WI38 (cell line): ENCODE results near the gene CBLIF.

Source experiments
- H3K4me3 ChIP-seq: 2 replicates; pipeline ENCODE4 v1.5.1; 2011; ENCODE audit warnings: low read depth, mild to moderate bottlenecking, control low read depth, low read length
- TF ChIP-seq, protein P1 (sequence below): IDR thresholded peaks from 2 replicates; pipeline ENCODE4 v1.5.1; 2012; ENCODE audit warnings: low read depth, mild to moderate bottlenecking, control low read depth, low read length

CBLIF gene

DNA sequence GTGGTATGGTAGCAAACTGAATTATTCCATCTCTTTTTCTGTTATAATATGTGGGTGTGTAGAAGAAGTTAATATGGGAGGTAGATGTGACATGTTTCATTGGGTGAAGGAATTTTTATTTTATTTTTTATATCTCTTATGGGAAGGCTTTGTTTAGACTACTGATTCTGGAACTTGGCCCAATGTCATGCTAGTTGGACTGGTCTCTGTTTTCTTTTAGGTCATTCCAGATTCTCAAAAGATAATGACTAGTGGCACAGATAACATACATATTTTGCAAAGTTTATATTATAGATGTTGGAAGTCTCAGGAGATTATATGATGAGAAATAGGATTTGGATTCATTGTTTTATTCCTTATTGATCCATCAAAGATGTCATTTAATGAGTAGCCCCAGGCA, 32.0 kb upstream of the CBLIF start:
- TF ChIP-seq, protein P1, sequence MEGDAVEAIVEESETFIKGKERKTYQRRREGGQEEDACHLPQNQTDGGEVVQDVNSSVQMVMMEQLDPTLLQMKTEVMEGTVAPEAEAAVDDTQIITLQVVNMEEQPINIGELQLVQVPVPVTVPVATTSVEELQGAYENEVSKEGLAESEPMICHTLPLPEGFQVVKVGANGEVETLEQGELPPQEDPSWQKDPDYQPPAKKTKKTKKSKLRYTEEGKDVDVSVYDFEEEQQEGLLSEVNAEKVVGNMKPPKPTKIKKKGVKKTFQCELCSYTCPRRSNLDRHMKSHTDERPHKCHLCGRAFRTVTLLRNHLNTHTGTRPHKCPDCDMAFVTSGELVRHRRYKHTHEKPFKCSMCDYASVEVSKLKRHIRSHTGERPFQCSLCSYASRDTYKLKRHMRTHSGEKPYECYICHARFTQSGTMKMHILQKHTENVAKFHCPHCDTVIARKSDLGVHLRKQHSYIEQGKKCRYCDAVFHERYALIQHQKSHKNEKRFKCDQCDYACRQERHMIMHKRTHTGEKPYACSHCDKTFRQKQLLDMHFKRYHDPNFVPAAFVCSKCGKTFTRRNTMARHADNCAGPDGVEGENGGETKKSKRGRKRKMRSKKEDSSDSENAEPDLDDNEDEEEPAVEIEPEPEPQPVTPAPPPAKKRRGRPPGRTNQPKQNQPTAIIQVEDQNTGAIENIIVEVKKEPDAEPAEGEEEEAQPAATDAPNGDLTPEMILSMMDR: no peak
- no peak overlapping the region for H3K4me3 ChIP-seq

DNA sequence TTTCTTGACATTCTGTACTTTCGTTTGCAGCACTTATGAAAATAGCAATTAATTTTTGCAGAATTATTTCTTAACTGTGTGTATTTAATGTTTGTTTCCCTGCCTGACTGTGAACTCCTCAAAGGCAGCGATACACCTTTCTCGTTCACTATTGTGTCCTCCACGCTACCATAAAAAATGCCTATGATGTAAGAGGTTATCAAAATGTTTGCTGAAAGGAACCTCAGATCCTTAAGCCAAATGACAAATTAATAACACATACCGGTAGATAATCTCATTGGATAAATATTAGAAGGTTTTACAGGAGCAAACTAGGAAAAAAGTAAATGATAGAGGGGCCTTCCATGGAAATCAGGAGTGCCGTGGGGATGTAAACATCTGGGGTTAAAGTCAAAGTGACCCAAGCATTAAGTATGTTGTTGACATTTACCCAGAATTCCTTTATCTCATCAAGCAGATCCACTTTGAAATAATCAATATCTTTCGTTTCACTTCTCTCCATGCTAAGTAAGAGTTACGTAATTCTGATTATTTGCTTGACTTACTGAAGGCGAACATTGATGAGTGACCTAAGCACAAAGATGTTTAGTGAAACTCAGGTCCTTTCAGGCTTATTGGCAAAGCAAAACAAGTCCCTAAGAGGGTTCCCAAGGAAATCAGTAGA, 30.7 kb upstream of the CBLIF start:
- TF ChIP-seq, protein P1: no peak
- no peak overlapping the region for H3K4me3 ChIP-seq

DNA sequence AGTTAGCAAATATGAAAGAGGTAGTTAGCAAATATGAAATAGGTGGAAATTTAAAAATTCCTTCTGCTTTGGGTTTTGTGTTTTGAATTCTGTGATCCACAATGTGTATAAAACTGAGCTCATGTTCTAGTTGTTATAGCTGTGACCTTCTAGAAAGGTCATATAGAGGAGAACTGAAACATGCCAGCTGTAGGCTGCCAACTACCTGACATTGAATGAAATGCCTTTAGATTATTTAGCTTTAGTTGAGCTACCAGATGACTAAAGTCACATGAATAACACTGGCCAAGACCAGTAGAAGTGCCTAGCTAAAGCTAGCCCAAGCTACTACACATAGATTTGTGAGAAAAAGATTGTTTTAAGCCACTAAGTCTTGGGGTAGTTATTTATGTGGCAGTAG, 26.8 kb upstream of the CBLIF start:
- TF ChIP-seq, protein P1: no peak
- no peak overlapping the region for H3K4me3 ChIP-seq

DNA sequence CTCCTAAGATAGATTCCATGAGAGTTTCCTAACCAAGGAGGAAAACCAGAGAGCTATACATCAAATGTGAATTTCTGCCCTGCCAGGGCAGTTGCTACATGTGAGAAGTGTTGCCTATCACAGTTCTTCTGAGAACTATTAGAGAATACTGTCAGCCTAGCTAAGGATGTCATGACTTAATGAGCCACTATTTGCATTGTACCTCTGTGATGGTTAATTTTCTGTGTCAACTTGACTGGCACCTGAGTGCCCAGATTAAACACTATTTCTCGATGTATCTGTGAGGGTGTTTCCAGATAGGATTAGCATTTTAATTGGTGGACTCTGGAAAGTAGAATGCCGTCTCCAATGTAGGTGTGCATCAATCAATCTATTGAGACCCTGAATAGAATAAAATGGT, 22.6 kb upstream of the CBLIF start:
- TF ChIP-seq, protein P1: no peak
- no peak overlapping the region for H3K4me3 ChIP-seq

DNA sequence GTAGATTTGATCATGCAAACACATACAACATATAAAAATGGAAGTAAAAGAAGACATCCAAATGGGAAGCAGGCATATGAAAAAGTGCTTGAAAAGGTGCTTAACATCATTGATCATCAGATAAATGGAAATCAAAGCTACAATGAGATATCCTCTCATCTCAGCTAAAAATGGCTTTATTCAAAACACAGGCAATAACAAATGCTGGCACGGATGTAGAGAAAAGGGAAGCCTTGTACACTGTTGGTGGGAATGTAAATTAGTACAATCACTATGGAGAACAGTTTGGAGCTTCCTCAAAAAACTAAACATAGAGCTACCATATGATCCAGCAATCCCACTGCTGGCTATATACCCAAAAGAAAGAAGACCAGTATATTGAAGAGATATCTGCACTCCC, 21.5 kb upstream of the CBLIF start:
- no peak overlapping the region for H3K4me3 ChIP-seq
- TF ChIP-seq, protein P1: no peak

DNA sequence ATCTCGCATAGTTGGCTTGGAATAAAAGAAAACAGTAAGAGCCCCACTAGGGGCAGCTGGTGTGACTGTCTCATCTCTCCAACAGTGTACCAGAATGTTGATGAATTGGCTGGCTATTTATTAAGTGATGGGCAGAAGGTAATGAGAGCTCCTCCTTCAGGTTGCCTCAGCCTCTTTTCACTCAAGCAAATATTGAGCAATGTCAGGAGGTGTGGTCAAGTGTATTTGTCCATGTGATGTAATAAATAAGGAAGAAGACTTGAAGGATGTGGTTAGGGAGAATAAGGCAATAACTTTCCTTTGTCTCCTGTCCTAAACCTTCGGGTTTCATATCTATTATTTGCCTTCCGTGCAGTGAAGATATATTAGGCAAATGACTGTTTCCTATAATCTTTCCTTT, 21.1 kb upstream of the CBLIF start, which contains the start of gene TCN1:
TSS of gene TCN1 (minus strand) at position 91 of the 400 bp plus-strand sequence. CDS start at position 74, 17 bp downstream.
- H3K4me3 ChIP-seq: no peak within 1 kb of the TSS
- TF ChIP-seq, protein P1: no peak

DNA sequence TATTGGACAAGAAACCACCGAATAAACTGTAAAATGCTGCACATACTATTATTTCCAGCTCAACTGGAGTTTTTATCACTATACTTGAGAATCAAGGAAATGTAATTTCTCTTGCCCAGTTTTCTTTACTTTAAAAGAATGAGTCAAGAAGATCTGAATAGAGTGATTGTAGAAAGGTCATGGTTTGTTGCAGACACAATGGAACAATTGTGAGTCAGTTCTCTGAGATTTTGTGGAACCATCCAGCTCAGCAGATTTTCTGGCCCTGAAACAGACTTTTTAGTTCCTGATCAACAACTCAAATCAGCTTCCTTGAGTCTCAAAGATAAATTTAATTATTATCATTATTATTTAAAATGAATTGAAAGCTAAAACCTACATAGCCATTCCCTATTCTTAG, 19.7 kb upstream of the CBLIF start:
- H3K4me3 ChIP-seq: no peak overlapping the region
- TF ChIP-seq, protein P1: no peak
